HG02642 (cell line): ENCODE data around the gene COMT.

Experiments used
- ATAC-seq: cut with Tn5 transposase; IDR thresholded peaks from one replicate; pipeline ENCODE4 v1.9.1; 2021; ENCODE audit warnings: mild to moderate bottlenecking; ENCODE audit not compliant: unreplicated experiment, poor library complexity

COMT gene

GRCh38 chr22:19951346-19951745 is 9.8 kb downstream of the COMT start:
- ATAC-seq, result no peak

GRCh38 chr22:19955241-19956128 is 13.9 kb downstream of the COMT start:
- ATAC-seq, result no peak

- no peak for ATAC-seq
Observed at GRCh38 chr22:19957445-19957844, 15.9 kb downstream of the COMT start.

- ATAC-seq, result no peak
Observed at GRCh38 chr22:19958083-19959042, 16.8 kb downstream of the COMT start.

- no peak for ATAC-seq
Observed at GRCh38 chr22:19959043-19959586, 17.5 kb downstream of the COMT start.

- ATAC-seq, result no peak
Observed at GRCh38 chr22:19959587-19960490, 18.3 kb downstream of the COMT start.

- ATAC-seq, result no peak
Observed at GRCh38 chr22:19960491-19961200, 19.1 kb downstream of the COMT start.

GRCh38 chr22:19961201-19961580 is 19.6 kb downstream of the COMT start:
- no peak for ATAC-seq

GRCh38 chr22:19961868-19962245 is 20.3 kb downstream of the COMT start:
- no peak for ATAC-seq

GRCh38 chr22:19962246-19962908 is 20.8 kb downstream of the COMT start:
- ATAC-seq, result no peak

GRCh38 chr22:19962909-19963806 is 21.6 kb downstream of the COMT start:
- no peak for ATAC-seq

- ATAC-seq, result no peak
Observed at GRCh38 chr22:19963863-19964642, 22.5 kb downstream of the COMT start.

- no peak for ATAC-seq
Observed at GRCh38 chr22:19964701-19965386, 23.3 kb downstream of the COMT start.

GRCh38 chr22:19965771-19966709 is 24.5 kb downstream of the COMT start:
- ATAC-seq, result no peak
